Hepatocyte (in vitro differentiated cells): ENCODE measurements around the gene SAMD14. TPM values are rescaled to one million over a fixed set of nuclear protein-coding genes. Genes with fewer than 3 reads are reported as not detected.

Experiments used
- DNase-seq: peaks from one replicate; pipeline ENCODE4 v3.0.0-alpha.2; 2016; ENCODE audit warnings: low spot score
- H2AFZ ChIP-seq: fragments of 200-600 bp; sonication (generic); 2 replicates; pipeline ENCODE4 v1.6.0; 2016; ENCODE audit warnings: antibody characterized with exemption, mild to moderate bottlenecking
- H3K27ac ChIP-seq: fragments of 200-600 bp; sonication (generic); 2 replicates; pipeline ENCODE4 v1.5.1; 2016; ENCODE audit warnings: mild to moderate bottlenecking
- H3K27me3 ChIP-seq: fragments of 200-600 bp; sonication (generic); 2 replicates; pipeline ENCODE4 v1.6.1; 2016
- H3K36me3 ChIP-seq: fragments of 200-600 bp; sonication (generic); replicated peaks from 2 replicates; pipeline ENCODE4 v1.5.1; 2016; ENCODE audit warnings: low read depth; ENCODE audit not compliant: insufficient read depth
- H3K4me1 ChIP-seq: fragments of 200-600 bp; sonication (generic); 2 replicates; pipeline ENCODE4 v1.5.1; 2016; ENCODE audit warnings: mild to moderate bottlenecking, moderate library complexity; ENCODE audit not compliant: insufficient read depth
- H3K4me2 ChIP-seq: fragments of 200-600 bp; sonication (generic); 2 replicates; pipeline ENCODE4 v1.6.0; 2016
- H3K4me3 ChIP-seq: fragments of 200-600 bp; sonication (generic); 2 replicates; pipeline ENCODE4 v1.5.1; 2016; ENCODE audit warnings: mild to moderate bottlenecking
- H3K79me2 ChIP-seq: fragments of 200-600 bp; sonication (generic); 2 replicates; pipeline ENCODE4 v1.6.0; 2017; ENCODE audit warnings: mild to moderate bottlenecking
- H3K9me2 ChIP-seq: fragments of 200-600 bp; sonication (generic); replicated peaks from 2 replicates; pipeline ENCODE4 v1.6.0; 2017; ENCODE audit warnings: mild to moderate bottlenecking; ENCODE audit not compliant: insufficient read depth
- H3K9me3 ChIP-seq: fragments of 200-600 bp; sonication (generic); 2 replicates; pipeline ENCODE4 v1.5.1; 2016; ENCODE audit warnings: low read depth, mild to moderate bottlenecking
- H4K20me1 ChIP-seq: fragments of 200-600 bp; sonication (generic); 2 replicates; pipeline ENCODE4 v1.6.0; 2016; ENCODE audit warnings: mild to moderate bottlenecking; ENCODE audit not compliant: insufficient read depth, poor library complexity, severe bottlenecking
- CTCF ChIP-seq: fragments of 200-600 bp; sonication (generic); IDR thresholded peaks from 2 replicates; pipeline ENCODE4 v1.5.1; 2016; ENCODE audit warnings: antibody characterized with exemption, mild to moderate bottlenecking; ENCODE audit not compliant: poor library complexity
- EZH2 ChIP-seq: fragments of 200-600 bp; sonication (generic); IDR thresholded peaks from 2 replicates; pipeline ENCODE4 v1.6.1; 2016; ENCODE audit warnings: antibody characterized with exemption, mild to moderate bottlenecking, borderline replicate concordance
- EZH2phosphoT487 ChIP-seq: fragments of 200-600 bp; sonication (generic); IDR thresholded peaks from one replicate; pipeline ENCODE4 v1.6.1; 2018; ENCODE audit warnings: antibody characterized with exemption, mild to moderate bottlenecking, low read depth, moderate library complexity; ENCODE audit not compliant: unreplicated experiment, severe bottlenecking
- WGBS: methylation state at CpG from one replicate; pipeline ENCODE4 v1.1.6; 2016; ENCODE audit warnings: low lambda C conversion rate; ENCODE audit errors: missing lambda C conversion rate; 5-methylcytosine and 5-hydroxymethylcytosine counted together
- polyA plus RNA-seq: library from polyadenylated mRNA; unstranded; fragments of >200 nt; fragmentation: Nextera tagmentation; extraction: Ambion mirVana; gene quantifications from 2 replicates; pipeline ENCODE4 v1.2.1, GENCODE V29; 2016
- total RNA-seq: library from RNA; depleted of rRNA; stranded (reverse); fragments of >200 nt; gene quantifications from 2 replicates; pipeline ENCODE4 v1.2.3, GENCODE V29; 2014

Gene SAMD14
- total and polyA plus RNA-seq, 2 experiments from 2014 or later: 3.1 to 4.2 TPM

GRCh38 chr17:50169121-50169764 is 39.3 kb upstream of the SAMD14 start:
- Histone ChIP-seq H3K4me1 (peaks cover 8% of the 10 kb centered on the region), H3K4me3 (no peak overlapping the region), H3K9me2 (no peaks in the 10 kb centered on the region), H3K9me3 (no peaks in the 10 kb centered on the region), H3K27ac (no peak overlapping the region), H4K20me1 (no peaks in the 10 kb centered on the region), H3K36me3 (no peaks in the 10 kb centered on the region), H3K4me2 (no peak overlapping the region), H3K27me3 (no peaks in the 10 kb centered on the region), H3K79me2 (no peaks in the 10 kb centered on the region), H2AFZ (no peak overlapping the region)
- peak; percentile 76 for DNase-seq
- WGBS: 39% methylated on average over 11 of the region's 14 CpGs
- TF ChIP-seq EZH2phosphoT487 (no peak), CTCF (peak; percentile 90), EZH2 (no peak)

GRCh38 chr17:50168319-50168718 is 38.4 kb upstream of the SAMD14 start:
- H3K4me3 ChIP-seq: no peak overlapping the region
- H4K20me1 ChIP-seq: no peaks in the 10 kb centered on the region
- H3K27ac ChIP-seq: no peak overlapping the region
- no peaks in the 10 kb centered on the region for H3K36me3 ChIP-seq
- H3K27me3 ChIP-seq: no peaks in the 10 kb centered on the region
- 91% methylated on average over 11 of the region's 13 CpGs for WGBS
- H3K4me1 ChIP-seq: peaks cover 8% of the 10 kb centered on the region
- H3K9me3 ChIP-seq: no peaks in the 10 kb centered on the region
- no peak for DNase-seq
- no peak overlapping the region for H2AFZ ChIP-seq
- H3K9me2 ChIP-seq: no peaks in the 10 kb centered on the region
- H3K4me2 ChIP-seq: no peak overlapping the region
- TF ChIP-seq CTCF: no peak
- TF ChIP-seq EZH2phosphoT487: no peak
- H3K79me2 ChIP-seq: no peaks in the 10 kb centered on the region

- Histone ChIP-seq H3K4me2 (no peak overlapping the region), H2AFZ (no peak overlapping the region), H3K79me2 (no peaks in the 10 kb centered on the region), H3K4me3 (no peak overlapping the region), H3K27me3 (no peaks in the 10 kb centered on the region), H3K4me1 (no peaks in the 10 kb centered on the region), H3K9me3 (no peaks in the 10 kb centered on the region), H4K20me1 (no peaks in the 10 kb centered on the region), H3K27ac (no peak overlapping the region), H3K36me3 (no peaks in the 10 kb centered on the region), H3K9me2 (no peaks in the 10 kb centered on the region)
- no peak for DNase-seq
- TF ChIP-seq CTCF: no peak
- no peak for TF ChIP-seq EZH2
- no peak for TF ChIP-seq EZH2phosphoT487
- 89% methylated on average over 17 of the region's 19 CpGs for WGBS
Observed at GRCh38 chr17:50167371-50167770, 37.4 kb upstream of the SAMD14 start.
